MCF 10A (cell line): Measurements from ENCODE around the gene NGB. TPM values are rescaled to one million over a fixed set of nuclear protein-coding genes. Genes with fewer than 3 reads are reported as not detected.
"Not testable (repeated sequence)": the region's sequence is repeated elsewhere in the genome, so short reads cannot be mapped to it uniquely, and the experiment has no call there.

Experiments used
- BruUV-seq: library from RNA; stranded (reverse); fragments of 400-500 nt; replicated peaks from 2 replicates; lab custom pipeline; 2021; lab: Mats Ljungman, UMichigan
- CTCF ChIA-PET: fragments of 300-600 bp; sonication (Branson Sonifier 250); formaldehyde crosslinking; extraction: SDS; loops from one replicate; lab custom pipeline; 2021; ENCODE audit warnings: antibody characterized with exemption, inconsistent platforms; lab: Yijun Ruan, JAX
- POLR2A ChIA-PET: fragments of 300-600, 350-650 bp; sonication (Branson Sonifier 250); formaldehyde crosslinking; extraction: SDS; loops from one replicate; lab custom pipeline; 2020; ENCODE audit warnings: antibody characterized with exemption, inconsistent platforms; lab: Yijun Ruan, JAX
- DNase-seq: peaks from one replicate; pipeline ENCODE4 v3.0.0-alpha.2; 2018; ENCODE audit not compliant: unreplicated experiment
- H3K27ac Mint-ChIP-seq: one replicate; pipeline ENCODE4 v1.8.0; 2022; ENCODE audit warnings: mild to moderate bottlenecking, low read depth, mixed read lengths; ENCODE audit not compliant: unreplicated experiment
- H3K27me3 Mint-ChIP-seq: one replicate; pipeline ENCODE4 v1.8.0; 2022; ENCODE audit warnings: mixed read lengths; ENCODE audit not compliant: insufficient read depth, unreplicated experiment
- H3K36me3 Mint-ChIP-seq: one replicate; pipeline ENCODE4 v1.8.0; 2022; ENCODE audit warnings: mild to moderate bottlenecking, moderate library complexity, mixed read lengths; ENCODE audit not compliant: insufficient read depth, unreplicated experiment
- H3K4me1 Mint-ChIP-seq: one replicate; pipeline ENCODE4 v1.8.0; 2022; ENCODE audit warnings: mixed read lengths; ENCODE audit not compliant: insufficient read depth, unreplicated experiment
- H3K4me3 Mint-ChIP-seq: one replicate; pipeline ENCODE4 v1.8.0; 2022; ENCODE audit warnings: mild to moderate bottlenecking, moderate library complexity, mixed read lengths; ENCODE audit not compliant: unreplicated experiment
- H3K9me3 Mint-ChIP-seq: one replicate; pipeline ENCODE4 v1.8.0; 2022; ENCODE audit warnings: mixed read lengths; ENCODE audit not compliant: unreplicated experiment
- intact Hi-C: fragments of 100-400 bp; cut with micrococcal nuclease; formaldehyde crosslinking; loops from 2 replicates; pipeline ENCODE4 v1.14.1; 2022
- total RNA-seq: library from RNA; stranded (reverse); gene quantifications from 2 replicates; pipeline ENCODE4 v1.2.3, GENCODE V29; 2022
- TF ChIP-seq, protein P1 (sequence below): fragments of 200-600 bp; IDR thresholded peaks from one replicate; pipeline ENCODE4 v1.8.0; 2022; ENCODE audit warnings: antibody characterized with exemption, mild to moderate bottlenecking; ENCODE audit not compliant: unreplicated experiment

NGB gene
- total RNA-seq, 1 experiment from 2014 or later = not detected

DNA sequence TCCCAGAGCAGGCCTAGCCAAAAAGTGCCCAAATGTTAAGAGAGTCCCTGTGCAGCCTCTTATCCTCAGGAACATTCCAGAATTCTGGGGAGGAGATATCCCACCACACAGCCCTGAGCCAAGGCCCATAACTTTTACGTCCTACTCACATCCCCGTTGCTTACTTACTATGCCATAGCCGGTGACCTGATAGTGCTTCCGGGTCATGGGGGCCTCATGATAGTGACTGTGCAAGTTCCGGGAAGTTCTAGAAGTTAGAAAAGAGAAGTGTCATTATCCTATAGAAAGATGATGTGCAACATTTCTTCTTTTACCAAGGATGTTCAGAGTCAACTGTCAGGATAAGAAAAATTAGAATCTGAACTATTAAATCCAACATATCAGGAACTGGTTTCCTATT is 15.6 kb upstream of the NGB start:
- peaks cover 66% of the 10 kb centered on the region for H3K36me3 Mint-ChIP-seq
- ChIA-PET CTCF (interaction anchor here (0.8 to 4.6 kb wide), 5 partner anchors 14 to 134 kb away, joined by 3 to 19 read pairs (median 4); no protein-coding TSS in a partner anchor), POLR2A (interaction anchor here (0.9 kb wide), 1 partner anchor 21 kb away, joined by 3 read pairs; no protein-coding TSS in a partner anchor)

DNA sequence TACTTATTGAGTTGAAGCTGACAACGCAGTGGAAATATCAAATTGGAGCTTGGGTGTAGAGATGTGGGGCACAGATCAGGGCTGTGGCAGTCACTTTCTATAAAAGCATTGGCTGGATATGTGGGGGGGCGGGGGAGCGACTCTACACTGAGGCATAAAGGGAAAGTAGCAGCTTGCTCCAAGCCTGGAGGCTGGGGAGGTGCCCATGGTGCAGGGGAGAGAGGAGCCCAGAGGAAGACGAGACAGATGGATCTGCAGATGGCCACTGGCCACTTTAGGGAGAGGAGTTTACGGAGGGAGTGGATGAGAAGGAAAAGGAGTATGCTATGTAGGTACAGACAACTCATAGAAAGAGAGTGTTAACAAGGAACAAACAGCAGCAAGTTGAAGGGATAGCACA is 13.5 kb upstream of the NGB start:
- Mint-ChIP-seq H3K27ac (no peak overlapping the region), H3K9me3 (no peaks in the 10 kb centered on the region), H3K4me1 (no peaks in the 10 kb centered on the region), H3K36me3 (peaks cover 71% of the 10 kb centered on the region), H3K27me3 (no peaks in the 10 kb centered on the region), H3K4me3 (no peak overlapping the region)
- DNase-seq = no peak
- no TSS peak for BruUV-seq
- POLR2A ChIA-PET = no interaction called here
- TF ChIP-seq, protein P1, sequence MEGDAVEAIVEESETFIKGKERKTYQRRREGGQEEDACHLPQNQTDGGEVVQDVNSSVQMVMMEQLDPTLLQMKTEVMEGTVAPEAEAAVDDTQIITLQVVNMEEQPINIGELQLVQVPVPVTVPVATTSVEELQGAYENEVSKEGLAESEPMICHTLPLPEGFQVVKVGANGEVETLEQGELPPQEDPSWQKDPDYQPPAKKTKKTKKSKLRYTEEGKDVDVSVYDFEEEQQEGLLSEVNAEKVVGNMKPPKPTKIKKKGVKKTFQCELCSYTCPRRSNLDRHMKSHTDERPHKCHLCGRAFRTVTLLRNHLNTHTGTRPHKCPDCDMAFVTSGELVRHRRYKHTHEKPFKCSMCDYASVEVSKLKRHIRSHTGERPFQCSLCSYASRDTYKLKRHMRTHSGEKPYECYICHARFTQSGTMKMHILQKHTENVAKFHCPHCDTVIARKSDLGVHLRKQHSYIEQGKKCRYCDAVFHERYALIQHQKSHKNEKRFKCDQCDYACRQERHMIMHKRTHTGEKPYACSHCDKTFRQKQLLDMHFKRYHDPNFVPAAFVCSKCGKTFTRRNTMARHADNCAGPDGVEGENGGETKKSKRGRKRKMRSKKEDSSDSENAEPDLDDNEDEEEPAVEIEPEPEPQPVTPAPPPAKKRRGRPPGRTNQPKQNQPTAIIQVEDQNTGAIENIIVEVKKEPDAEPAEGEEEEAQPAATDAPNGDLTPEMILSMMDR = no peak
- CTCF ChIA-PET = interaction anchor here (1.0 kb wide), 1 partner anchor 28 kb away, joined by 4 read pairs; no protein-coding TSS in a partner anchor
- intact Hi-C loops = no loop called here

More for the DNA sequence above, 15.6 kb upstream of the NGB start:
- DNase-seq = no peak
- H3K27ac Mint-ChIP-seq = no peak overlapping the region
- no peaks in the 10 kb centered on the region for H3K4me1 Mint-ChIP-seq
- H3K4me3 Mint-ChIP-seq = no peak overlapping the region
- no peaks in the 10 kb centered on the region for H3K27me3 Mint-ChIP-seq
- TF ChIP-seq, protein P1 = no peak
- no TSS peak for BruUV-seq
- H3K9me3 Mint-ChIP-seq = no peaks in the 10 kb centered on the region
- intact Hi-C loops = no loop called here

DNA sequence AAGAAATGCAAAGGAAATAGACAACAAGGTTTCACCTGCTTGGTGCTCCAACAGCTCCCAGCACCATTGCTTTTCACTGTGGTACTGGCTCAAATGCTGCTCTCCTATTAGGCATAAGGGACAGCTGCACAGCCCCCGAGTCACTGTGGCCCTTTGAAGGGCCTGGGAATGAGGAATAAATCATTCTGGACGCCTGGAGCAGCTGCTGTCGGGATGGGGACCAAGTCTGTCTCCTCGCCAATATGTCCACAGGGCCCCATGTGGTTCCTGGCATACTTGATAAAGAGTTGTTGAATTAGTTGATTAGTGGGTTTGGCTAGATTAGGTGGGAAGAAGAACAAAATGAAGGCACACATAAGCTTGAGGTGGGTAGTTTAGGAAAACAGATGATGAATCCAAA is 13.1 kb upstream of the NGB start:
- no peaks in the 10 kb centered on the region for H3K27me3 Mint-ChIP-seq
- POLR2A ChIA-PET = no interaction called here
- TF ChIP-seq, protein P1 = no peak
- CTCF ChIA-PET = interaction anchor here (1.0 kb wide), 1 partner anchor 29 kb away, joined by 4 read pairs; no protein-coding TSS in a partner anchor
- no peak overlapping the region for H3K4me3 Mint-ChIP-seq
- no peak overlapping the region for H3K27ac Mint-ChIP-seq
- BruUV-seq = no TSS peak
- intact Hi-C loops = no loop called here
- no peak for DNase-seq
- H3K9me3 Mint-ChIP-seq = no peaks in the 10 kb centered on the region
- H3K36me3 Mint-ChIP-seq = peaks cover 70% of the 10 kb centered on the region
- H3K4me1 Mint-ChIP-seq = no peaks in the 10 kb centered on the region

DNA sequence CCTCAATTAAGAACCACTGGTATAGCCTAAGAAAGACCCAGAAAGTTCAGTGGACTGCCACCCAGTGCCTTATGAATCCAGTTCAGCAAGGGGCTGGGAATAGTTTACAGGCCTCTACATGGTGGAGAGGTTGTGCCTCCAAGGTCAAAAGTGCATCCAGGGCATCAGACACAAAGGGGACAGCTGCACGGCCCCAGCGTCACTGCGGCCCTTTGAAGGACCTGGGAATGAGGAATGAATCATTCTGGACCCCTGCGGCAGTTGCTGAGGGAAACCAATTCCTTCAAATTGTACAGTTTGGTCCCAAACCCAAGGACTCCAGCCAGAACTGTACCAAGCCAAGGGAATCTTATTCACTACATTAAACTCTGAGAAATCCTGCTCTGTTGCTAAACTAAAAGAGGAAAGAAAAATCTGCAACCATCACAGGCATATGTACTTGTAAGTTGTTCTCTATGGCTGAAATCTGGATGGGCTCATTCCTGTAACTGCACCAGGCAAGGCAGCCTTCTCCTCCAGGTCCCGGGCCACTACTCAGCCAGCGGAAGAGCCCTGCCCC is 10.9 kb upstream of the NGB start:
- Mint-ChIP-seq H3K4me3 (no peak overlapping the region), H3K4me1 (no peaks in the 10 kb centered on the region), H3K9me3 (no peaks in the 10 kb centered on the region), H3K36me3 (peaks cover 53% of the 10 kb centered on the region), H3K27me3 (no peaks in the 10 kb centered on the region), H3K27ac (no peak overlapping the region)
- BruUV-seq = no TSS peak
- intact Hi-C loops = no loop called here
- CTCF ChIA-PET = no interaction called here
- POLR2A ChIA-PET = no interaction called here
- TF ChIP-seq, protein P1 = no peak
- DNase-seq = no peak

DNA sequence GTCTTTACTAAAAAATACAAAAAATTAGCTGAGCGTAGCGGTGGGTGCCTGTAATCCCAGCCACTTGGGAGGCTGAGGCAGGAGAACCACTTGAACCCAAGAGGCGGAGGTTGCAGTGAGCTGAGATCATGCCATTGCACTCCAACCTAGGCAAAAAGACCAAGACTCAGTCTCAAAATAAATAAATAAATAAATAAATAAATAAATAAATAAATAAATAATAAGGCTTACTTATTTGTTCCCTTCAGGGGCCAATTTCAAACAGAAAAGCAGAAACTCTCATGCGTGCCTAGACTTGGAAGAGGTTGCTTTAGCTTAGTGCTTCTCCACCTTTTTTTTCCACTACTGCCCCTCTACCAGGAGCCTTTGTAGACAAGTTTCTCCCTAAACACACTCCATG is 9.9 kb upstream of the NGB start:
- H3K36me3 Mint-ChIP-seq = peaks cover 52% of the 10 kb centered on the region
- H3K27ac Mint-ChIP-seq, H3K4me1 Mint-ChIP-seq, DNase-seq, H3K27me3 Mint-ChIP-seq, intact Hi-C loops, H3K9me3 Mint-ChIP-seq, POLR2A ChIA-PET, BruUV-seq, H3K4me3 Mint-ChIP-seq: not testable (repeated sequence)
- CTCF ChIA-PET = interaction anchor here (1.5 kb wide), 1 partner anchor 36 kb away, joined by 7 read pairs; no protein-coding TSS in a partner anchor
